Smooth muscle cell (in vitro differentiated cells): ENCODE measurements around the gene THSD4. TPM values are rescaled to one million over a fixed set of nuclear protein-coding genes. Genes with fewer than 3 reads are reported as not detected.
A peak's percentile ranks its signal among the peaks of the same experiment; 100 is the strongest.

Experiments used
- DNase-seq: peaks from one replicate; lab custom pipeline; 2025; ENCODE audit not compliant: unreplicated experiment; lab: John Stamatoyannopoulos, UW
- H2AFZ ChIP-seq: fragments of 200-600 bp; sonication (generic); 2 replicates; pipeline ENCODE4 v1.6.0; 2016; ENCODE audit warnings: antibody characterized with exemption, low read depth, mild to moderate bottlenecking
- H3F3A ChIP-seq: fragments of 200-600 bp; sonication (generic); 2 replicates; pipeline ENCODE4 v1.6.0; 2017; ENCODE audit warnings: antibody characterized with exemption, low read depth
- H3K27ac ChIP-seq: fragments of 200-600 bp; sonication (generic); 2 replicates; pipeline ENCODE4 v1.5.1; 2016; ENCODE audit warnings: low read depth, mild to moderate bottlenecking
- H3K27me3 ChIP-seq: fragments of 200-600 bp; sonication (generic); 2 replicates; pipeline ENCODE4 v1.6.1; 2016; ENCODE audit warnings: low read depth, mild to moderate bottlenecking
- H3K36me3 ChIP-seq: fragments of 200-600 bp; sonication (generic); 2 replicates; pipeline ENCODE4 v1.5.1; 2016; ENCODE audit warnings: low read depth
- H3K4me1 ChIP-seq: fragments of 200-600 bp; sonication (generic); 2 replicates; pipeline ENCODE4 v1.5.1; 2016; ENCODE audit warnings: low read depth
- H3K4me2 ChIP-seq: fragments of 200-600 bp; sonication (generic); 2 replicates; pipeline ENCODE4 v1.6.0; 2016; ENCODE audit warnings: mild to moderate bottlenecking
- H3K4me3 ChIP-seq: fragments of 200-600 bp; sonication (generic); 2 replicates; pipeline ENCODE4 v1.5.1; 2016; ENCODE audit warnings: mild to moderate bottlenecking
- H3K79me2 ChIP-seq: fragments of 200-600 bp; sonication (generic); 2 replicates; pipeline ENCODE4 v1.6.0; 2016; ENCODE audit warnings: low read depth, mild to moderate bottlenecking
- H3K9ac ChIP-seq: fragments of 200-600 bp; sonication (generic); 2 replicates; pipeline ENCODE4 v1.6.0; 2016; ENCODE audit warnings: low read depth
- H3K9me3 ChIP-seq: fragments of 200-600 bp; sonication (generic); replicated peaks from 2 replicates; pipeline ENCODE4 v1.5.1; 2016; ENCODE audit warnings: low read depth
- H4K20me1 ChIP-seq: fragments of 200-600 bp; sonication (generic); 2 replicates; pipeline ENCODE4 v1.6.0; 2016; ENCODE audit warnings: low read depth
- WGBS: methylation state at CpG from one replicate; pipeline ENCODE4 v1.1.7; 2016; ENCODE audit warnings: low lambda C conversion rate; 5-methylcytosine and 5-hydroxymethylcytosine counted together
- polyA plus RNA-seq: library from polyadenylated mRNA; unstranded; fragments of >200 nt; fragmentation: Nextera tagmentation; extraction: Ambion mirVana; gene quantifications from 2 replicates; pipeline ENCODE4 v1.2.1, GENCODE V29; 2016
- total RNA-seq: library from RNA; depleted of rRNA; stranded (reverse); fragments of >200 nt; gene quantifications from 2 replicates; pipeline ENCODE4 v1.2.3, GENCODE V29; 2014
- TF ChIP-seq, protein P1 (sequence below): fragments of 200-600 bp; sonication (generic); IDR thresholded peaks from 2 replicates; pipeline ENCODE4 v1.5.1; 2017; ENCODE audit warnings: borderline replicate concordance, mild to moderate bottlenecking, antibody characterized with exemption; ENCODE audit not compliant: insufficient read depth, poor library complexity, severe bottlenecking

Gene THSD4
- total and polyA plus RNA-seq, 2 experiments from 2014 or later: 2.5 to 4.1 TPM

DNA sequence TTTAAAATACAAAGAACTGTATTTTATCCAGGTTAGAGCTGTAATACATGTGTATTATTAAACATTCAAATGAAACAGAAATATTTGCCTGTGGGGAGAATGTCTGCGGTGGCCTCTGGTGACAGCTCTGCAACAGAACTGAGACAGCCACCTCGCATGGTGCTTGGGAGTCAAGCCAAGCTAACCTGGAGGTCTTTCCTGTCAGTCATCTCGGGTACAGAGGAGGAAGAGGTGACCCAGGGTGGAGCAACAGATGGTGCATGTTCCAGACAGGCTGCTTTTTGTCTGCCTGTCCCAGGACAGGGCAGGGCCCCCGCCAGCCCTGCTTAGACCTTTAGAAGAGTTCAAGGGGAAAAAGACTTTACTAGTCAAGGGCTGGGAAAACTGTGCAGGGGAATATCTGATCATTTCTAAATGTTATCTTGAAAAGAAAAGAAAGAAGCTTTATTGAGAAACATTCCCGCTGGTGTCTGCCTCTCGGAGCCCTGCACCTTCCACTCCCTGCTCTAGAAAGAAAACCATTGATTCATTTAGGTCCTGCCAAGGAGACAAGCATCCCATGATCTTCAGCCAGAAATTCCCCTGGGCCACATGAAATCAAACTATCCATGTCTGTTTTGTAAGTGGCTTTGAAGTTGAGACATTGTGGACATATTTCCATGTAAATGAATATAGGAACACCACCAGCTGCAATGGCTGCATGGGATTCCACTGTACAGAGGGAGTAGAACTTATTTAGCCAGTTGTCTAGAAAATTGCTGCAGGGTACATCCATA, 689.6 kb downstream of the THSD4 start:
- H3K9ac ChIP-seq: no peak overlapping the region
- TF ChIP-seq, protein P1, sequence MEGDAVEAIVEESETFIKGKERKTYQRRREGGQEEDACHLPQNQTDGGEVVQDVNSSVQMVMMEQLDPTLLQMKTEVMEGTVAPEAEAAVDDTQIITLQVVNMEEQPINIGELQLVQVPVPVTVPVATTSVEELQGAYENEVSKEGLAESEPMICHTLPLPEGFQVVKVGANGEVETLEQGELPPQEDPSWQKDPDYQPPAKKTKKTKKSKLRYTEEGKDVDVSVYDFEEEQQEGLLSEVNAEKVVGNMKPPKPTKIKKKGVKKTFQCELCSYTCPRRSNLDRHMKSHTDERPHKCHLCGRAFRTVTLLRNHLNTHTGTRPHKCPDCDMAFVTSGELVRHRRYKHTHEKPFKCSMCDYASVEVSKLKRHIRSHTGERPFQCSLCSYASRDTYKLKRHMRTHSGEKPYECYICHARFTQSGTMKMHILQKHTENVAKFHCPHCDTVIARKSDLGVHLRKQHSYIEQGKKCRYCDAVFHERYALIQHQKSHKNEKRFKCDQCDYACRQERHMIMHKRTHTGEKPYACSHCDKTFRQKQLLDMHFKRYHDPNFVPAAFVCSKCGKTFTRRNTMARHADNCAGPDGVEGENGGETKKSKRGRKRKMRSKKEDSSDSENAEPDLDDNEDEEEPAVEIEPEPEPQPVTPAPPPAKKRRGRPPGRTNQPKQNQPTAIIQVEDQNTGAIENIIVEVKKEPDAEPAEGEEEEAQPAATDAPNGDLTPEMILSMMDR: no peak
- no peak for DNase-seq
- no peak overlapping the region for H3K4me2 ChIP-seq
- no peaks in the 10 kb centered on the region for H3K79me2 ChIP-seq
- peaks cover 23% of the 10 kb centered on the region for H3K4me1 ChIP-seq
- H2AFZ ChIP-seq: no peak overlapping the region
- no peaks in the 10 kb centered on the region for H4K20me1 ChIP-seq
- no peaks in the 10 kb centered on the region for H3K27me3 ChIP-seq
- H3K27ac ChIP-seq: no peak overlapping the region
- H3F3A ChIP-seq: no peaks in the 10 kb centered on the region
- H3K4me3 ChIP-seq: no peak overlapping the region
- H3K9me3 ChIP-seq: no peaks in the 10 kb centered on the region
- no peaks in the 10 kb centered on the region for H3K36me3 ChIP-seq
- WGBS: 76% methylated on average over 6 of the region's 6 CpGs

DNA sequence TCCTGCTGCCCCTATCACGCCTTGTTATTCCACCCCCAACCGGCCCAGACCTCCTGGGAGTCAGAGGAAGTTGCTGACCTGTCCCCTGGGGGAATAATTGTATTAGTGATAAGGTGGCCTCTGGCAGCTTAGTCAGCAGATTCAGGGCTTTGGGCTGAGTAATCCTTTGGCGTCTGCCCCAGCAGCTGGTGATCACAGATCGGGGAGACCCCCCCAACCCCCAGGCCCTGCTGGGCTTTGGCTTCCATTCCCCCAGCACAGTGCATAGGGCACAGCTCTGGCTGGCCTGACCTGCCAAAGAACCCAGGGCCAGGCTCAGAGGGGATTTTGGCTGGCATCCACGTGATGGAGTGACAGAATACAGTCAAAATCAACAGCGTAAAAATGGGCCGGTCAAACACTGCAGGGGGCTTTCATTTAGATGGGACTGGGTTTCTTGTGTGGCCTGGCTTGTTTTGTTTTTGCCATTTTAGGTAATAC, 691.2 kb downstream of the THSD4 start:
- H3K9ac ChIP-seq: no peak overlapping the region
- no peaks in the 10 kb centered on the region for H3K9me3 ChIP-seq
- H3K4me1 ChIP-seq: peaks cover 23% of the 10 kb centered on the region
- H3K4me2 ChIP-seq: no peak overlapping the region
- H3F3A ChIP-seq: no peaks in the 10 kb centered on the region
- H4K20me1 ChIP-seq: no peaks in the 10 kb centered on the region
- no peaks in the 10 kb centered on the region for H3K27me3 ChIP-seq
- no peaks in the 10 kb centered on the region for H3K79me2 ChIP-seq
- DNase-seq: no peak
- TF ChIP-seq, protein P1: no peak
- H3K27ac ChIP-seq: no peak overlapping the region
- WGBS: 10% methylated on average over 7 of the region's 7 CpGs
- no peak overlapping the region for H2AFZ ChIP-seq
- H3K4me3 ChIP-seq: no peak overlapping the region
- H3K36me3 ChIP-seq: no peaks in the 10 kb centered on the region

DNA sequence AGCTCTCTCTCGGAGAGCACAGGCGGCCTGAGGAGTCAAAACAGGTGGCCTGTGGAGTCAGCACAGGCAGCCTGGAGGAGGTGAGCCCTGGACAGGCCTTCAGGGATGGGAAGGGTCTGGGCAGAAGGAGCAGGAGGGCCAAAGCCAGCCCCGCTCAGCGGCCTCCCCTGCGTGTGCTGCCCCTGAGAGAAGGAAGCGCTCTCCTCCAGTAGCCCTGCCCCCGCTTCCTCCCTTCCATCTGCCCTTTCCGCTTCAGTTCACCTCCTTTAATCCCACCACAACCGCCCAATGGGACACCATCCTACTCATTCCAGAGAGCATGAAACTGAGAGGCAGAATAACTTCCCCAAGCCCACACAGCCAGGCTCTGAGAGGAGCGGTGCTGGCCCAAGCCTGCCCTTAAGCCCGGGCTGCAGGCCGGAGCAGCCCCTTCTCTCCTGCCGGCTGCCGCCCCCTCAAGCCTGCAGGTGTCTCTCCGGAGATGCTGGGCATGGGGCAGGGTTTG, 691.9 kb downstream of the THSD4 start:
- TF ChIP-seq, protein P1: no peak
- Histone ChIP-seq H4K20me1 (no peaks in the 10 kb centered on the region), H2AFZ (no peak overlapping the region), H3K27me3 (no peaks in the 10 kb centered on the region), H3K79me2 (no peaks in the 10 kb centered on the region), H3K9me3 (no peaks in the 10 kb centered on the region), H3K36me3 (no peaks in the 10 kb centered on the region), H3K4me3 (no peak overlapping the region), H3F3A (no peaks in the 10 kb centered on the region), H3K27ac (no peak overlapping the region), H3K4me2 (peak overlapping the region; percentile 50), H3K9ac (no peak overlapping the region), H3K4me1 (peaks cover 23% of the 10 kb centered on the region)
- WGBS: 44% methylated on average over 11 of the region's 15 CpGs
- DNase-seq: no peak

DNA sequence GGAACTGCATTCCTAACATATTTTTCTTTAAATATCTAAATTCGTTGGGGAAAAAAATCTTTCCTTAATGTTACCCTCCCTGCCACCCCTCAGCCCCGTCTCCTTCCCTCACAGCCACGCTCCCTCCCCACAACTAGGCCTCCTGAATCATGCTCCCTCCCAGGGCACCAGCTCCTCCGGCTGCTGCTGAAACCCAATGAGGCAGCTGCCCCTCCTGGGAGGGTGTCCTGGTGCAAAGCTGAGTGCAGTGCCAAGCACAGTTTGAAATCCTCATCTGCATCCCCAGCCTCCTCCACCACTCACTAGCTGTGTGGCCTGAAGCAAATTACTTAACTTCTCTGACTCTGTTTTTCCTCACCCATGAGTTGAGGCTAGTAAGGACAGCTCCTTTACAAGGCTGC, 692.4 kb downstream of the THSD4 start:
- Histone ChIP-seq H3F3A (no peaks in the 10 kb centered on the region), H3K27ac (no peak overlapping the region), H3K4me2 (peak overlapping the region; percentile 50), H3K9me3 (no peaks in the 10 kb centered on the region), H3K4me3 (no peak overlapping the region), H2AFZ (no peak overlapping the region), H4K20me1 (no peaks in the 10 kb centered on the region), H3K9ac (no peak overlapping the region), H3K27me3 (no peaks in the 10 kb centered on the region), H3K79me2 (no peaks in the 10 kb centered on the region), H3K4me1 (peaks cover 23% of the 10 kb centered on the region), H3K36me3 (no peaks in the 10 kb centered on the region)
- DNase-seq: no peak
- 42% methylated on average over 4 of the region's 4 CpGs for WGBS
- TF ChIP-seq, protein P1: no peak
